PC-9 (cell line): ENCODE measurements around the gene DAPK1.

Experiments used
- EZH2 ChIP-seq: fragments of 200-600 bp; sonication (generic); IDR thresholded peaks from 2 replicates; pipeline ENCODE4 v1.8.0; 2017; ENCODE audit warnings: antibody characterized with exemption, low read depth
- TF ChIP-seq, protein P1 (sequence below): fragments of 200-600 bp; sonication (generic); conservative IDR thresholded peaks from 2 replicates; pipeline ENCODE4 v1.6.1; 2017; ENCODE audit warnings: mixed run types, antibody characterized with exemption, mild to moderate bottlenecking, moderate library complexity

DNA sequence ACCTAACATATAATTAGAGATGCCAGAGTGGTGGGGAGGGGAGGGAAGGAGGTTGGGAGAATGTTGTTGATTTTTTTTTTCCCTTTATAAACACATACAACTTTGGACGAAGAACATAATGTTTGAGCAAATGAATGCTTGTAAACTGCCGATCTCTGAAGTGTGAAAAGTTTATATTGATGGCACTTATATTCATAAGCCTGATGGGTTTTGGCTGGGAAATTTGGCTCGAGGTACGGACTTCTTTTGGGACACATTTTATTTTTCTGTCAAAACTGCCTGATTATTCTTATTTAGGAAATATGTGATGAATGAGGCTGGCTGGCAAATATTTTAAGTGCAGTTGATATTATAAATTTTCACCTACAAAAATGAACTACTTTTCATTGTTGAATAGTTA lies 9.9 kb downstream of the DAPK1 start:
- TF ChIP-seq, protein P1, sequence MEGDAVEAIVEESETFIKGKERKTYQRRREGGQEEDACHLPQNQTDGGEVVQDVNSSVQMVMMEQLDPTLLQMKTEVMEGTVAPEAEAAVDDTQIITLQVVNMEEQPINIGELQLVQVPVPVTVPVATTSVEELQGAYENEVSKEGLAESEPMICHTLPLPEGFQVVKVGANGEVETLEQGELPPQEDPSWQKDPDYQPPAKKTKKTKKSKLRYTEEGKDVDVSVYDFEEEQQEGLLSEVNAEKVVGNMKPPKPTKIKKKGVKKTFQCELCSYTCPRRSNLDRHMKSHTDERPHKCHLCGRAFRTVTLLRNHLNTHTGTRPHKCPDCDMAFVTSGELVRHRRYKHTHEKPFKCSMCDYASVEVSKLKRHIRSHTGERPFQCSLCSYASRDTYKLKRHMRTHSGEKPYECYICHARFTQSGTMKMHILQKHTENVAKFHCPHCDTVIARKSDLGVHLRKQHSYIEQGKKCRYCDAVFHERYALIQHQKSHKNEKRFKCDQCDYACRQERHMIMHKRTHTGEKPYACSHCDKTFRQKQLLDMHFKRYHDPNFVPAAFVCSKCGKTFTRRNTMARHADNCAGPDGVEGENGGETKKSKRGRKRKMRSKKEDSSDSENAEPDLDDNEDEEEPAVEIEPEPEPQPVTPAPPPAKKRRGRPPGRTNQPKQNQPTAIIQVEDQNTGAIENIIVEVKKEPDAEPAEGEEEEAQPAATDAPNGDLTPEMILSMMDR = no peak
- TF ChIP-seq EZH2 = no peak
